HL-60 (cell line): ENCODE measurements around the gene TEX101.

Source experiments
- CTCF ChIP-seq: IDR thresholded peaks from one replicate; pipeline ENCODE4 v1.5.1; 2011; ENCODE audit warnings: low read length, control low read depth, inconsistent platforms; ENCODE audit not compliant: insufficient read depth
- POLR2AphosphoS5 ChIP-seq: IDR thresholded peaks from 2 replicates; pipeline ENCODE4 v1.6.1; 2012; ENCODE audit warnings: low read depth
- REST ChIP-seq: IDR thresholded peaks from 2 replicates; pipeline ENCODE4 v1.6.1; 2012; ENCODE audit warnings: low read depth; ENCODE audit not compliant: insufficient replicate concordance

GRCh38 chr19:43441716-43442115, 27.0 kb downstream of the TEX101 start:
- TF ChIP-seq CTCF (no peak), POLR2AphosphoS5 (no peak), REST (no peak)
